HFF-Myc (cell line): ENCODE results near the gene TRIM65.
"Not testable (repeated sequence)": the region's sequence is repeated elsewhere in the genome, so short reads cannot be mapped to it uniquely, and the experiment has no call there.

ENCODE experiments used
- DNase-seq: peaks from one replicate; pipeline ENCODE4 v3.0.0-alpha.2; 2011; ENCODE audit warnings: low read depth; ENCODE audit errors: extremely low read depth
- H3K4me3 ChIP-seq: replicated peaks from 2 replicates; pipeline ENCODE4 v1.5.1; 2011; ENCODE audit warnings: low read depth, mild to moderate bottlenecking, control low read depth, low read length
- CTCF ChIP-seq: IDR thresholded peaks from 2 replicates; pipeline ENCODE4 v1.5.1; 2012; ENCODE audit warnings: mild to moderate bottlenecking, low read depth, low read length, control low read depth; ENCODE audit errors: missing control alignments

Gene TRIM65

GRCh38 chr17:75891605-75892555 lies 4.9 kb downstream of the TRIM65 start:
- no peak for DNase-seq
- no peak for TF ChIP-seq CTCF
- H3K4me3 ChIP-seq = no peak overlapping the region

GRCh38 chr17:75891022-75891604 lies 5.6 kb downstream of the TRIM65 start:
- no peak overlapping the region for H3K4me3 ChIP-seq
- DNase-seq = no peak
- TF ChIP-seq CTCF = no peak

DNA sequence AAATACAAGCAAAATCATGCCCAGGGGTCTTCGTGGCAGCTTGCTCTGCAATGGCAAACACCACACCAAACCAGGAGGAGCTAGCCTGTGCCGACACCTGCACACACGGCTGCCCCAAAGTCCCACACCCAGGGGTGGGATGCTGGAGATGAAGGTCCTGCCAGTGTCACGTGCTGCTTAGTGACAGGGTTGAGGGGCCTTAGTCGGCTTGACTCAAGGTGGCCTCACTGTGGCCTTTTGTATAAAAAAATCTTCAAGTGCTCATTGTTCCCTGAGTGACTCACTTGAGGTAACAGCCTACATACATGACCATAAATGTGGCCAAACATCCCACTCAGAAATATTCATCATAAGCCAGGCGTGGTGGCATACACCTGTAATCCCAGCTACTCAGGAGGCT lies 7.3 kb downstream of the TRIM65 start:
- no peak for TF ChIP-seq CTCF
- DNase-seq = no peak

GRCh38 chr17:75888484-75888883 lies 8.3 kb downstream of the TRIM65 start:
- TF ChIP-seq CTCF = no peak
- H3K4me3 ChIP-seq = no peak overlapping the region
- DNase-seq = no peak

More for the DNA sequence above, 7.3 kb downstream of the TRIM65 start:
- H3K4me3 ChIP-seq = no peak overlapping the region

DNA sequence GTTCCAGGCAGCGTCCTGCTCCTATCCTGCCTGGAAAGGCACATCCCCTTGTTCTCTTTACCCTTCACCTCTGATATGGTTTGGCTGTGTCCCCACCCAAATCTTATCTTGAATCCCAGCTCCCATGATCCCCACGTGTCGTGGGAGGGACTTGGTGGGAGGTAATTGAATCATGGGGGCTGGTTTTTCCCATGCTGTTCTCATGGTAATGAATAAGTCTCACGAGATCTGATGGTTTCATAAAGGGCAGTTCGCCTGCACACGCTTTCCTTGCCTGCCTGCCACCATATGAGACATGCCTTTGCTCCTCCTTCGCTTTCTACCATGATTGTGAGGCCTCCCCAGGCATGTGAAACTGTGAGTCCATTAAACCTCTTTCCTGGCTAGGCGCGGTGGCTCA lies 10.9 kb downstream of the TRIM65 start:
- not testable (repeated sequence) for H3K4me3 ChIP-seq, DNase-seq

- no peak for DNase-seq
- TF ChIP-seq CTCF = no peak
- H3K4me3 ChIP-seq = no peak overlapping the region
Measured at GRCh38 chr17:75885431-75885830, 11.3 kb downstream of the TRIM65 start.

DNA sequence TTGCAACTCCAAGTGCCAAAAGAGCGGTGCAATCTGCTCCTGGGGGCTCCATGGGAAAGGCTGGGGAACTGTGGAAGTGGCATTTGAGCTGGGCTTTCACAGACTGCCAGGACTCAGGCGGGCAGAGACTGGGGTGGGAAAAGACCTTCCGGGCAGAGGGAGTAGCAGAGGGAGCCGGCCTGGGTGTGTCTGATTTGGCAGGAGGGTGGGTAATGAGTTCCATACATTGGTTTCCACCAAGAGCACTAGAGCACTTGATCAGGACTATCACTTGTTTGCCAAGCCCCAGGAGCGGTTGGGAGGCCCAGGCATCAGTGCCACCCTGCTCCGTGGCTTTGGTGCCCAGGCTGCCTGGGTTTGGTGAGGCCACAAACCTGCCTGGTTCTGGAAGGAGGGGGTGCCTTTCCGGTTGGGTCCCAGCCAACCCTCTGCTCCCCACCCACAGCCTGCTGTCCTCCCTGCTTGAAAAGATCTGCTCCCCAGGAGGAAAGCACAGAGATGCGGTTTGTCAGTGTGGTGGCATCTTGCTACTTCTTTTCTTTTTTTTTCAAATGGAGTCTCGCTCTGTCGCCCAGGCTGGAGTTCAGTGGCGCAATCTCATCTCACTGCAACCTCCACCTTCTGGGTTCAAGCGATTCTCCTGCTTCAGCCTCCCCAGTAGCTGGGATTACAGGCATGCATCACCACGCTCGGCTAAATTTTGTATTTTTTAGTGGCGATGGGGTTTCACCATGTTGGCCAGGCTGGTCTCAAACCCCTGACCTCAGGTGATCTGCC lies 14.9 kb downstream of the TRIM65 start:
- TF ChIP-seq CTCF = no peak
- no peak for DNase-seq
- no peak overlapping the region for H3K4me3 ChIP-seq
